Upper lobe of right lung (tissue), 1 donor: ENCODE data around the gene ZNF219. TPM values are rescaled to one million over a fixed set of nuclear protein-coding genes. Genes with fewer than 3 reads are reported as not detected.

Source experiments
- ATAC-seq: fragments of 200-7000 bp; cut with Tn5 transposase; one replicate; pipeline ENCODE4 v1.9.1; 2020; ENCODE audit warnings: mild to moderate bottlenecking, moderate library complexity
- DNase-seq: peaks from one replicate; pipeline ENCODE4 v3.0.0-alpha.2; 2020
- H3K27ac ChIP-seq: fragments of 200-600 bp; one replicate; pipeline ENCODE4 v1.8.0; 2022
- H3K27me3 ChIP-seq: fragments of 200-600 bp; one replicate; pipeline ENCODE4 v1.8.0; 2022; ENCODE audit warnings: mild to moderate bottlenecking
- H3K36me3 ChIP-seq: fragments of 200-600 bp; one replicate; pipeline ENCODE4 v1.8.0; 2022
- H3K4me1 ChIP-seq: fragments of 200-600 bp; one replicate; pipeline ENCODE4 v1.8.0; 2022
- H3K4me3 ChIP-seq: fragments of 200-600 bp; one replicate; pipeline ENCODE4 v1.8.0; 2022; ENCODE audit warnings: mild to moderate bottlenecking
- H3K9me3 ChIP-seq: fragments of 200-600 bp; one replicate; pipeline ENCODE4 v1.8.0; 2022
- intact Hi-C: fragments of 100-400 bp; cut with DNase I; formaldehyde crosslinking; loops from one replicate; pipeline ENCODE4 v1.11.0; 2022
- total RNA-seq: library from RNA; stranded (reverse); fragmentation: NEBNext Ultra II Directional; extraction: Animal tissue kit (Norgen Biotek cat#: 25700); gene quantifications from one replicate; pipeline ENCODE4 v1.2.1, GENCODE V29; 2021
- TF ChIP-seq, protein P1 (sequence below): fragments of 200-600 bp; IDR thresholded peaks from one replicate; pipeline ENCODE4 v1.8.0; 2022; ENCODE audit warnings: antibody characterized with exemption
- donor health status: DM: no; HTN: yes; CAD: no; lungs with severe emphysema.

Gene ZNF219
- total RNA-seq, 1 donor from 2014 or later = 52.8 TPM

DNA sequence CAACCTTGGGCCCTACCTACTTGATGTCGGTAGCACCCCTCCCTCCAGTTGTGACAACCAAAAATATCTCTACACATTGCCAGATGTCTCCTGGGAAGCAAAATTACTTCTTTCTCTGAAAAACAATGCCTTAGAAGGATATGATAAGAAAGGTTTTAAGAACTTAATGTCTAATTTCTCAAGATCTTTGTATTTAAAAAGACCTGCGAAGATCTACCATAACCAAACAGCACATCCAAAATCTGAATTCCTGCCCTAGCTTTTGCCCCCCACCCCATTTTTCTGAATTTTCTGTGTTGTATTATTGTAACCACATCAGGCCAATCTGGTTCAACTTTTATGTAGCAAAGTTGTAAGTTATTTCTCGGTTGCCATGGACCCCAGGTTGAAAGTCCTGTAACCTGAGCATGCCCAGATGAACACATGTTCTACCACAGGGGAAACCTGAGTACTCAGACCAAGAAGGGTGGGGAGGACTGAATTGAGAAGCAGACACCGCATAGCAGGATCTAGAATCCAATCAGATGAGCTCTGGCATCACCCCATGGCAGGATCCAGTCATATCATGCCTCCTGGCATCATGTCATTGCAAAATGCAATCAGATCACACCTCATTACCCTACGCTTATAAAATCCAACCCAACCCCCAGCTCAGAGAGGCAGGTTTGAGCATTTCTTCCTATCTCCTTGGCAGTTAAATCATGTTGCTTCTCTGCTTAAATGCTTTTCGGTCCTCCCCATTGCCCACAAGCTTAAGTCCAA is 11.1 kb upstream of the ZNF219 start:
- Histone ChIP-seq H3K27ac (no peak overlapping the region), H3K36me3 (no peaks in the 10 kb centered on the region), H3K4me1 (peaks cover 27% of the 10 kb centered on the region), H3K4me3 (no peak overlapping the region), H3K27me3 (no peaks in the 10 kb centered on the region), H3K9me3 (no peaks in the 10 kb centered on the region)
- TF ChIP-seq, protein P1, sequence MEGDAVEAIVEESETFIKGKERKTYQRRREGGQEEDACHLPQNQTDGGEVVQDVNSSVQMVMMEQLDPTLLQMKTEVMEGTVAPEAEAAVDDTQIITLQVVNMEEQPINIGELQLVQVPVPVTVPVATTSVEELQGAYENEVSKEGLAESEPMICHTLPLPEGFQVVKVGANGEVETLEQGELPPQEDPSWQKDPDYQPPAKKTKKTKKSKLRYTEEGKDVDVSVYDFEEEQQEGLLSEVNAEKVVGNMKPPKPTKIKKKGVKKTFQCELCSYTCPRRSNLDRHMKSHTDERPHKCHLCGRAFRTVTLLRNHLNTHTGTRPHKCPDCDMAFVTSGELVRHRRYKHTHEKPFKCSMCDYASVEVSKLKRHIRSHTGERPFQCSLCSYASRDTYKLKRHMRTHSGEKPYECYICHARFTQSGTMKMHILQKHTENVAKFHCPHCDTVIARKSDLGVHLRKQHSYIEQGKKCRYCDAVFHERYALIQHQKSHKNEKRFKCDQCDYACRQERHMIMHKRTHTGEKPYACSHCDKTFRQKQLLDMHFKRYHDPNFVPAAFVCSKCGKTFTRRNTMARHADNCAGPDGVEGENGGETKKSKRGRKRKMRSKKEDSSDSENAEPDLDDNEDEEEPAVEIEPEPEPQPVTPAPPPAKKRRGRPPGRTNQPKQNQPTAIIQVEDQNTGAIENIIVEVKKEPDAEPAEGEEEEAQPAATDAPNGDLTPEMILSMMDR = no peak
- no peak for ATAC-seq
- no peak for DNase-seq
- intact Hi-C loops = loop anchor here (10.0 kb wide), 1 partner anchor 785 kb away; no protein-coding TSS in a partner anchor

DNA sequence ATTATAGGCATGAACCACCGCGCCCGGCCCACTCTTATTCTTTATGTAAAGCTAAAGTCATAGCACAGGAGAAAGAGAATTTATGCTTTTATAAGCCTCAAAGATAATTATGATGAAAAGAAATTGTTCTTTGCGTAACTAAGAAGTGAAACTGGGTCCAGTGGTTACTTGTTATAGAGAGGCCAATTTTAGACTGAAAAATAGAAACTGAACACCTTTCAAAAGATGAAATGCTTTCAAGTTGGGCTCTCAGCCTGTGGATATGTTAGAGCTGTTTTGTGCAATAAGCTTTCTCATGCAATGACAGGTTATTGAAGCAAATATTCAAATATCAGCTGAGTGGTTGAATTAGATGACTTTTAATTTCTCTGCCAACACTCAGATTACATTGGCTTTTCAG is 10.3 kb upstream of the ZNF219 start:
- peaks cover 27% of the 10 kb centered on the region for H3K4me1 ChIP-seq
- H3K4me3 ChIP-seq = no peak overlapping the region
- H3K27me3 ChIP-seq = no peaks in the 10 kb centered on the region
- intact Hi-C loops = loop anchor here (10.0 kb wide), 1 partner anchor 784 kb away; no protein-coding TSS in a partner anchor
- no peak overlapping the region for H3K27ac ChIP-seq
- H3K9me3 ChIP-seq = no peaks in the 10 kb centered on the region
- TF ChIP-seq, protein P1 = no peak
- no peak for ATAC-seq
- no peak for DNase-seq
- no peaks in the 10 kb centered on the region for H3K36me3 ChIP-seq

DNA sequence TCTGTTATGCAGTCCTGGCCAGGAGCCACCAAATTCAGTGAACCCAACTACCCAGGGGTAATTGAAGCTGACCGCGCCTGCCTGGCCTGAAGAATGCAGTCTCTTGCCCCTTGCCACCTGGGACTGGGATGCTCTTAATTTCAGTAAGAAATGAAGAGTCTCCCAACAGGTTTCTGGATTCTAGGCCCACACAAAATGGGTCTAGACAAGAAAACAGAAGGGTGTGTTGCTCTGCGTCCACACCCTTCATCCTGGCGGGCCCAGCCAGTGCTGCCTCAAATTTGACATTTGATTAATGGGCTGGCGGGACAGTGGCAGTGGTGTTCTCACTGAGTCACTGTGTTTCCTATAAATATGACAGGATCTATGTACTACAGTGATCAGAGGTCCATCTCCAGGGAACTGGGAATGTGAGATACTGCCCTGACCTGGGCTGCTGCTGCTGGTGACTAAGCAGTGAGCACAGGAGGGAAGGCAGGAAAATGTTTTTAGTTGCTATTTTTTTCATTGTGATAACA is 8.9 kb upstream of the ZNF219 start:
- Histone ChIP-seq H3K9me3 (no peaks in the 10 kb centered on the region), H3K4me3 (no peak overlapping the region), H3K4me1 (peaks cover 33% of the 10 kb centered on the region), H3K27me3 (no peaks in the 10 kb centered on the region), H3K27ac (peak overlapping the region; percentile 20), H3K36me3 (no peaks in the 10 kb centered on the region)
- ATAC-seq = no peak
- DNase-seq = no peak
- TF ChIP-seq, protein P1 = no peak
- intact Hi-C loops = loop anchor here (10.0 kb wide), 1 partner anchor 783 kb away; no protein-coding TSS in a partner anchor

DNA sequence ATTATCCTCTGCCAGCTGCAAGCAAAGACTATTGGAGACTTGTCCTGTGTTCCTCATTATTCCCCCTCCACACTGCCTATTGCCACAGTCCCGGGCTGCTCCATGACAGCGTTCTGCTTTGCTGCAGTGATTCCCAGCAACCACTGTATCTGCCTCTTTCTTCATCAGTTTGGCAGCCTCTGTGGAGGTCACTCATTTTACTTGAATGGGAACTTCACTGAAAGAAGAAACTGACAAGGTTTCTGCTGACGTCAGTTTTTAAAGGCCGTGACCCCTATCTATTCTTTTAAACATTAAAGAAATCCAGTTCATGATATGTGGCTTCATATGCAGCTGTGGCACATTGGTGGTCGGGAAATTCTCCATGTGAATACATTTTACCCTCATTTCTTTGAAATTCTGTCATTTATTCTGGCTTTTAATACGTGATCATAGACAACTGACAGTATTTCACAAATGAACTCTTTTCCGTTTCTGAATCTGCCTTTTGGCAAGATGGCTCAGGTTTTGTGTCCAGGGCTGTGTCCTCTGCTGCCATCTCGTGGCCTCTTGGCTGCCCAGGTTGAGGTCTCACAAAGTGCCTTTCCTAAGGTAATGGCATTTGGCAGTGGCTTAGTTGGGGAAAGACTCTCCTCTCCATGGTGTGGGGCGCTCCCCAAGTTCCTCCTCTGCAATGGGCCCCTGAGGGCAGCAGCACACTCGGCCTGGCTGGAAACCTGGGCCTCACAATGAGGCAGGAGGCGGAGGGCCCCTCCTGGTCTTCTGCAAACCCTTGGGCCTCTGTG is 8.2 kb upstream of the ZNF219 start:
- intact Hi-C loops = loop anchor here (10.0 kb wide), 1 partner anchor 782 kb away; no protein-coding TSS in a partner anchor
- peak; percentile 53 for ATAC-seq

DNA sequence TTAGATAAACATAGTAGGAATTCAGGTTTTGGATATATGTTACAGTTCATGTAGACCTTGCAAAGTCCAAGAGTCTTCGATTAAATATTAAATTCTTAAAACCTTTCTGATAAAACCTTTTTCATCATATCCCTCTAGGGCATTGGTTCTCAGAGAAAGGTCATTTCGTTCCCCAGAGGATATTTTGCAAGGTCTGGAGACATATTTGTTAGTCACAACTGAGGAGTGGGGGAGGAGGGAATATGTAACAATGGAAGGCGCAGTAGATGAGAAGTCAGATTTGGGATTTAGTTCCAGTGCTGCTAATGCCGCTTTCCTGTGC is 7.7 kb upstream of the ZNF219 start:
- Histone ChIP-seq H3K4me1 (peaks cover 33% of the 10 kb centered on the region), H3K27ac (peak overlapping the region; percentile 20), H3K4me3 (no peak overlapping the region), H3K27me3 (no peaks in the 10 kb centered on the region), H3K36me3 (no peaks in the 10 kb centered on the region), H3K9me3 (no peaks in the 10 kb centered on the region)
- TF ChIP-seq, protein P1 = no peak
- DNase-seq (no peak), ATAC-seq (no peak)
- intact Hi-C loops = loop anchor here (10.0 kb wide), 1 partner anchor 781 kb away; no protein-coding TSS in a partner anchor

More for the DNA sequence above, 8.2 kb upstream of the ZNF219 start:
- H3K4me3 ChIP-seq = no peak overlapping the region
- H3K4me1 ChIP-seq = peaks cover 33% of the 10 kb centered on the region
- TF ChIP-seq, protein P1 = peak; percentile 91
- DNase-seq = peak; percentile 91
- H3K27ac ChIP-seq = peak overlapping the region; percentile 20
- no peaks in the 10 kb centered on the region for H3K27me3 ChIP-seq
- H3K9me3 ChIP-seq = no peaks in the 10 kb centered on the region
- H3K36me3 ChIP-seq = no peaks in the 10 kb centered on the region
